Measurements from ENCODE around the gene TECTA. TPM values are rescaled to one million over a fixed set of nuclear protein-coding genes. Genes with fewer than 3 reads are reported as not detected.

Gene TECTA, protein sequence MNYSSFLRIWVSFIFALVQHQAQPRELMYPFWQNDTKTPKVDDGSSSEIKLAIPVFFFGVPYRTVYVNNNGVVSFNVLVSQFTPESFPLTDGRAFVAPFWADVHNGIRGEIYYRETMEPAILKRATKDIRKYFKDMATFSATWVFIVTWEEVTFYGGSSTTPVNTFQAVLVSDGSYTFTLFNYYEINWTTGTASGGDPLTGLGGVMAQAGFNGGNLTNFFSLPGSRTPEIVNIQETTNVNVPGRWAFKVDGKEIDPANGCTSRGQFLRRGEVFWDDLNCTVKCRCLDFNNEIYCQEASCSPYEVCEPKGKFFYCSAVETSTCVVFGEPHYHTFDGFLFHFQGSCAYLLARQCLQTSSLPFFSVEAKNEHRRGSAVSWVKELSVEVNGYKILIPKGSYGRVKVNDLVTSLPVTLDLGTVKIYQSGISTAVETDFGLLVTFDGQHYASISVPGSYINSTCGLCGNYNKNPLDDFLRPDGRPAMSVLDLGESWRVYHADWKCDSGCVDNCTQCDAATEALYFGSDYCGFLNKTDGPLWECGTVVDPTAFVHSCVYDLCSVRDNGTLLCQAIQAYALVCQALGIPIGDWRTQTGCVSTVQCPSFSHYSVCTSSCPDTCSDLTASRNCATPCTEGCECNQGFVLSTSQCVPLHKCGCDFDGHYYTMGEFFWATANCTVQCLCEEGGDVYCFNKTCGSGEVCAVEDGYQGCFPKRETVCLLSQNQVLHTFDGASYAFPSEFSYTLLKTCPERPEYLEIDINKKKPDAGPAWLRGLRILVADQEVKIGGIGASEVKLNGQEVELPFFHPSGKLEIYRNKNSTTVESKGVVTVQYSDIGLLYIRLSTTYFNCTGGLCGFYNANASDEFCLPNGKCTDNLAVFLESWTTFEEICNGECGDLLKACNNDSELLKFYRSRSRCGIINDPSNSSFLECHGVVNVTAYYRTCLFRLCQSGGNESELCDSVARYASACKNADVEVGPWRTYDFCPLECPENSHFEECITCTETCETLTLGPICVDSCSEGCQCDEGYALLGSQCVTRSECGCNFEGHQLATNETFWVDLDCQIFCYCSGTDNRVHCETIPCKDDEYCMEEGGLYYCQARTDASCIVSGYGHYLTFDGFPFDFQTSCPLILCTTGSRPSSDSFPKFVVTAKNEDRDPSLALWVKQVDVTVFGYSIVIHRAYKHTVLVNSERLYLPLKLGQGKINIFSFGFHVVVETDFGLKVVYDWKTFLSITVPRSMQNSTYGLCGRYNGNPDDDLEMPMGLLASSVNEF (N-terminal part only)
- 0.16 TPM in 1 of 2 replicates, not detected in the other for total RNA-seq

GRCh38 chr11:121100943-121101342 lies at the start of gene TECTA:
Gene TECTA, plus strand, starts transcription at chr11:121101243. Its CDS starts 1,423 bp downstream, at chr11:121102666.

Other genes with a start within 250 kb of the TECTA start
- 3.7 and 6.8 TPM in 2 replicates for gene TBCEL, start 77.1 kb upstream of the TECTA start, total RNA-seq
- 51.5 and 85.9 TPM in 2 replicates for gene SC5D, start 191.5 kb downstream of the TECTA start, total RNA-seq

Measured in hair follicular keratinocyte (primary cell).